CD1c-positive myeloid dendritic cell (primary cell): ENCODE measurements around the gene PSMD2.
"Not testable (repeated sequence)": the region's sequence is repeated elsewhere in the genome, so short reads cannot be mapped to it uniquely, and the experiment has no call there.

ENCODE experiments used
- DNase-seq: peaks from one replicate; pipeline ENCODE4 v3.0.0-alpha.2; 2016; ENCODE audit errors: extremely low spot score

PSMD2 gene

DNA sequence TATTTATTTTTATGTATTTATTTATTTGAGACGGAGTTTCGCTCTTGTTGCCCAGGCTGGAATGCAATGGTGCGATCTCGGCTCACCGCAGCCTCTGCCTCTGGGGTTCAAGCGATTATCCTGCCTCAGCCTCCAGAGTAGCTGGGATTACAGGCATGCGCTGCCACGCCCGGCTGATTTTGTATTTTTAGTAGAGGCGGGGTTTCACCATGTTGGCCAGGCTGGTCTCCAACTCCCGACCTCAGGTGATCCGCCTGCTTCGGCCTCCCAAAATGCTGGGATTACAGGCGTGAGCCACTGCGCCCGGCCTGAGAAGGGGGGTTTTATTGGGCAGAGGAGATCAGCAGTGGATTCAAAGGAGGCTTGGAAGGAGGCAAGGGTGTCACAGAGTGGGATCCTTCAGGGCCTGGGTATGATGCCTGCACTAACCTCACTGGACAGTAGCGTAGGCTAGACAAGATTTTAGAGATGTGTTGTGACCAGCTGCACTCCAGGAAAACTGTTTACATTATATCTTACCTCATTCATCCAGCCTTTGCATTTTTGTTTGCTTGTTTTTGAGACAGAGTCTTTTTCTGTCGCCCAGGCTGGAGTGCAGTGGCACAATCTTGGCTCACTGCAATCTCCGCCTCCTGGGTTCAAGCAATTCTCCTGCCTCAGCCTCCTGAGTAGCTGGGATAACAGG lies 40.6 kb downstream of the PSMD2 start:
- not testable (repeated sequence) for DNase-seq

GRCh38 chr3:184341925-184342324 lies 42.9 kb downstream of the PSMD2 start:
- DNase-seq, result no peak

DNA sequence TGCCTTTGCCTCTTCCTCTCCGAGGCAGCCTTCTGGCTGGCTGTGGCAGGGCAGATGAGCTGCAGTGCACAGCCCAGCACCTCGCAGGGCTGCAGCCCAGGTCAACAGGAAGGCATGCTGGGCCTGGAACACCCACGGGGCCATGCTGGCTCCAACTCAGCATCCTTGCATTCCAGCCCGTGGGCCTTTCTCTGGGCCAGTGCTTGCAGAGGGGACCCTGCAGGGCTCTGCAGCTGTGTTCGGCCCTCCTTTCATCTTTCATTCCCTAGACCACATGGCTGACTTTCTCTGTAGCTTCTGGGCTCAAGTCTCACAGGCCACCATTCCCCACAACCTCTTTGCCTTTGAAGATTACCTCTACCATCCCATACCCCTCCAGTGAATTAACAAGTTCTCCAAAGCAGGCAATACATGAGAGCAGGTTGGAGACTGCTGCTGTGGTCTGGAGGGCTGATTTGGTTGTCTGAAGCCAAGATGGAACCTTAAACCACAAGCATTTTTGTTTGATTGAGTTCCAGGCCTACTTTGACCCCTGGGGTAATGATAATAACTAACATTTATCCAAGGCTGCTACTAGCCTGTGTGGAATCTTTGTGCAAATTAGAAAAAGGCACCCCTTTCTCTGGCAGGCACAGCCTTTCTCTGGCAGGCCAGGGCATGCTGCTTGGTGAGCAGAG lies 44.3 kb downstream of the PSMD2 start:
- DNase-seq, result no peak

GRCh38 chr3:184344579-184345316 lies 45.7 kb downstream of the PSMD2 start:
- DNase-seq, result no peak

- peak; percentile 60 for DNase-seq
These were observed 46.5 kb downstream of the PSMD2 start for GRCh38 chr3:184345317-184346144.

DNA sequence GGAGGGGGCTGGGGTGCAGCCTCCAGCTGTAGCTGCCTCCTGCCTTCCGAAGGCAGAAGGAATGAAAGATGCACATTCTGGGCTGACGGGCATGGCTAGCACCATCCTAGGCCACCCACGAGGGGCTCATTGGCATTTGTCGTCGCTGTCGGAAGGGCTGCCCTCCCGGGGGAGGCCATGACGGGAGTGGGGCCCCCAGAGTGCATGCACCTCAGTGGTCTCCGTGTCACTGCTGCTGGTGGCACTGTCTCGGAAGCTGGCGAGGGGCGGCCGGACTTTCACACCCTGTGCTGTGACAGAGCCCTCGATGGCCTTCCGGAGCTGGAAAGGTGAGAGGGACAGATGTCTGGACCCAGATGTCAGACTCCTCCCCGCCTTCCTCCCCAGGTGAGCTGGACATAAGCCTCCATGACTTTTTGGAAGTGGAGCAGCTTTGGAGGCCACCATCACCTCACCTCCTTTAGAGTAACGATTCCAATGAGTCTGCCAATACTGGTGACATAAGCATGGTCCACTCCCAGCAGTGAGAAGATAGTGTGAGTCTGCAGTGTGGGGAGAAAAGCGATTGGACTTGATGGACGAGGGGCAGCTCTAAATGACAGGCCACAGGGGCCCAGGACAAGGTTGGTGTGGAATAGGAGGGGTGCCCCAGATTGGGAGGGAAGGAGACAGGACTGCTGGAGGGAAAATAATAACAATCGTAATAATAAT lies 47.6 kb downstream of the PSMD2 start:
- DNase-seq, result no peak

DNA sequence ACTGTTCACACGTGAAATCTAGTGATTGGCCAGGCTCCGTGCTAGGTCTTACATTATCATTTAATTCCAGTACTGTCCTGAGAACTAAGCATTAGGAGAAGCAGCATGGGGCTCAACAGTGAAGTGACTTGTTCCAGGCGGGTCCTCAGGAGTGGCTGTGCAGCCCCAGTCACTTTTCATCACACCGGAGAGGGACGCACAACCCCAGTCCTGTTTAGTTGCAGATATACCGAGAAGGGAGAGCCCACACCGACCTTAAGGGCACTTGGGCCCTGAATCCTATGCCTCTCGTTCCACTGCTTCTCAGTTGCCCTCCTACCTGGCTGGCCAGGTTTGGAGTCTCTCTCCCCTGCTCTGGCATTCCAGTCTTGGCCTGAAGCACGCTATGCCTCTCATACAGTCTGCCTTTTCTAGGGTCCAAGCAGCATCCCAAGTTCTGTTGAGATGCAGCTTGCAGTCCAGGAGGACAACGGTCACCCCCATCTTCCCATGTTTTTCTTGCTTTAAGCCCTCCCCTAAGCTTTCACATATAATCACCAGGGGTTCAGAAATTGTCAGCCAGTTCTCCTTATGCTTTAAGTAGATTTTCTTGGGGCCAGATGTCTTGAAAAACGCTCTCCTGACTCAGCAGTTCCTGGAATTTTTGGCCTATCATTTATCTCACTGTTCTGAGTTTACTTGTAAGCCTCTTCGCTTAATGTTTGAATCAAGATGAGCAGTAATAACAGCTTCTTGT lies 48.4 kb downstream of the PSMD2 start:
- DNase-seq, result no peak

DNA sequence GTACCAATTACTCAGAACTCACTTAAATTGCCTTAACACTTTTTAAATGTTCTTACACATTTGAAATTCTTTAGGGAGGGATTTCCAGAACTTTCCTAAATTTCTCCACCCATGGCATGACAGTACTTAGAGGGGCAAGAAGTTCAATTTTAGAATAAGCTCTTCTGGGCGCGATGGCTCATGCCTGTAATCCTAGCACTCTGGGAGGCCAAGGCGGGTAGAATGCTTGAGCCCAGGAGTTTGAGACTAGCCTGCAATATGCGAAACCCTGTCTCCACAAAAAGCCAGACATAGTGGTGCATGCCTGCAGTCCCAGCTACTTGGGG lies 49.0 kb downstream of the PSMD2 start:
- DNase-seq, result no peak

- DNase-seq, result no peak
These were observed 50.8 kb downstream of the PSMD2 start for GRCh38 chr3:184349563-184350470.

DNA sequence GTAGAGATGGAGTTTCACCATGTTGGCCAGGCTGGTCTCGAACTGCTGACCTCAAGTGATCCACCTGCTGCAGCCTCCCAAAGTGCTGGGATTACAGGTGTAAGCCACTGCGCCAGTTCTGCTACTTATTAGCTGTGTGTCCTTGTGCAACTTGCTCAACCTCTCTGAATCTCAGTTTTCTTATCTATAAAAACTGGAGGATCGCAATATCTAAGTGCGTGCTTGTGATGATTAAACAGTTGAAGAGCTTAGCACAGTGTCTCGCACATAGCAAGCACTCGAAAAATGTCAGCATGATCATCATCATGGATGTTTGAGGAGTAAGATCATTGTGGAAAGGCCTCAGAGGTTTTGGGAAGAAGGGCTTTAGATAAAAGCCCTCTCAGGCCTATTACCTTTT lies 51.6 kb downstream of the PSMD2 start:
- DNase-seq, result no peak

- no peak for DNase-seq
These were observed 52.6 kb downstream of the PSMD2 start for GRCh38 chr3:184351511-184352148.

GRCh38 chr3:184352149-184352785 lies 53.2 kb downstream of the PSMD2 start:
- no peak for DNase-seq

- DNase-seq, result no peak
These were observed 54.0 kb downstream of the PSMD2 start for GRCh38 chr3:184352897-184353545.

DNA sequence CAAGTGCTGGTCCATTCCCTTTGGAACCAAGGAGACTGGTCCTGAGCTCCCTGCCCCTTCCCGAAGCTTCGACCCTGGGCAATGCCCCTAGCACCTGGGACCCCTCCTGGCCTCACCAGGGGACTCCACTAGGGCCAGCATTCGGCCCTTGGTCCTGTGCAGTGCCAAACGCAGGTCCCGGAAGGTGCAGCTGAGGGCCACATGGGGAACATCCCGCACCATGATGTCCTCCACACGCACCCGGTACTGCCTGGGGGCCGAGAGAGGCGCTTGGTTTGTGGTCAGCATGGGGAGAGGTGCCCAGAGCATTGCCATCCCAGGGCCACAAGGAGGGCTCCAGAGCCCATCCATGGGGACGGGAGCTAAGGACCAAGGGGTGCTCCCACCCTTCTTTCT lies 54.5 kb downstream of the PSMD2 start:
- DNase-seq, result no peak

DNA sequence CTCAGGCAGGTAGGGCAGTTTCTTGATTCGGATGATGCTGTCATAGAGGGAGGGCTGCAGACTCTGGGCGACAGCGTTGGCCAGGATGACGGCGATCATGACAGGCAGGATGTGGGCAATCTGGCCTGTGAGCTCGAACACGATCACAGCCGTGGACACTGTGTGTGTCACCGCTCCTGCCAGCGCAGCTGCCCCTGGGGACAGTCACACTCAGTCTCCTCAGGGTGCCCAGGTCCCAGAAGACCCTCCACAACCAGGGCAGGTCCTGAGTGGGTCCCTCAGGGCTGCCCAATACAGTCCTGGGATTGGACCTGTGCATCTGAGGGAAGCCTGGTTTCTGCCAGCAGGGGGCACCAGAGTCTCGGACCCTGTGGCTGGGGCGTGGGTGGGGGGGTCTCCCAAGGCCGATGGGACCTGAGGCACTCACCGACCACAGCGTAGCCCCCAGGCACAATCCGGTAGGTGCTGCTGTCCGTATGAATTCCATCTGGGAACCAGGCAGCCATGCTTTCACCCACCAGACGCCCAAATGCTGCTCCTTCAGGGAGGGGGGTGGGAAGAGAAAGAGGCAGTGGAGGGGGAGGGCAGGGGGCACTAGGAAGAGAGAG lies 55.2 kb downstream of the PSMD2 start:
- DNase-seq, result peak; percentile 41

GRCh38 chr3:184354754-184355153 lies 55.7 kb downstream of the PSMD2 start:
- DNase-seq, result no peak

GRCh38 chr3:184355261-184356040 lies 56.4 kb downstream of the PSMD2 start:
- no peak for DNase-seq
